Lower leg skin (tissue), 3 donors: ENCODE measurements around the gene PRRX1.

ENCODE experiments used
- CTCF ChIP-seq, 3 donors: fragments of 450-650 bp; IDR thresholded peaks; one replicate each; pipeline ENCODE4 v1.5.1; 2016; ENCODE audit warnings: antibody characterized with exemption in 3 of 3, mild to moderate bottlenecking in 3 of 3, moderate library complexity in 2 of 3
- POLR2A ChIP-seq, 2 donors: fragments of 450-650 bp; IDR thresholded peaks; one replicate each; pipeline ENCODE4 v1.6.1; 2016 to 2017; ENCODE audit warnings: antibody characterized with exemption in 2 of 2, mild to moderate bottlenecking in 1 of 2, moderate library complexity in 1 of 2

GRCh38 chr1:170731566-170732251 is 67.8 kb downstream of the PRRX1 start:
- TF ChIP-seq CTCF (IDR thresholded peaks at IDR 0.05) (no peak), POLR2A (IDR thresholded peaks at IDR 0.05) (no peak)
